Heart right ventricle (tissue), 16 donors: ENCODE results near the gene SSMEM1. TPM values are rescaled to one million over a fixed set of nuclear protein-coding genes. Genes with fewer than 3 reads are reported as not detected.

Experiments used
- ATAC-seq, 8 donors: fragments of 200-7000 bp; cut with Tn5 transposase; one replicate each; pipeline ENCODE4 v1.9.1; 2020; ENCODE audit warnings: mild to moderate bottlenecking in 8 of 8, moderate library complexity in 8 of 8, moderate number of reproducible peaks in 1 of 8
- DNase-seq, 2 donors: peaks; one replicate each; pipeline ENCODE4 v3.0.0-alpha.2; 2020
- H3K27ac ChIP-seq, 10 donors: fragments of 200-600 bp; sonication (generic) in 2 of 10; one replicate each; pipeline versions ENCODE4 v1.5.0 to v1.8.0; 2020 to 2022; ENCODE audit warnings: mild to moderate bottlenecking in 3 of 10
- H3K27me3 ChIP-seq, 7 donors: fragments of 200-600 bp; one replicate each; pipeline ENCODE4 v1.8.0; 2021 to 2022; ENCODE audit warnings: mild to moderate bottlenecking in 2 of 7
- H3K36me3 ChIP-seq, 9 donors: fragments of 200-600 bp; sonication (generic) in 1 of 9; one replicate each; pipeline versions ENCODE4 v1.5.0 to v1.8.0; 2020 to 2022; ENCODE audit warnings: mild to moderate bottlenecking in 2 of 9
- H3K4me1 ChIP-seq, 9 donors: fragments of 200-600 bp; sonication (generic) in 1 of 9; one replicate each; pipeline versions ENCODE4 v1.5.0 to v1.8.0; 2020 to 2022; ENCODE audit warnings: mild to moderate bottlenecking in 4 of 9
- H3K4me3 ChIP-seq, 10 donors: fragments of 200-600 bp; sonication (generic) in 2 of 10; one replicate each; pipeline versions ENCODE4 v1.5.0 to v1.8.0; 2020 to 2022; ENCODE audit warnings: mild to moderate bottlenecking in 7 of 10, moderate library complexity in 2 of 10
- H3K9me3 ChIP-seq, 11 donors: fragments of 200-600 bp in 10 of 11; sonication (generic) in 2 of 11; one replicate each; pipeline versions ENCODE4 v1.5.0 to v1.8.0; 2013 to 2022; ENCODE audit warnings: mild to moderate bottlenecking in 2 of 11, control low read depth in 1 of 11, moderate library complexity in 1 of 11
- WGBS, 2 donors: extraction: QIAGEN DNeasy Blood & Tissue Kit; methylation state at CpG; one replicate each; pipeline ENCODE4 v1.1.7; 2013; ENCODE audit warnings: inconsistent platforms in 1 of 2; 5-methylcytosine and 5-hydroxymethylcytosine counted together
- intact Hi-C, 10 donors: fragments of 100-400 bp; cut with DNase I; formaldehyde crosslinking; loops; one replicate each; pipeline versions ENCODE4 v1.11.1 to v1.14.2; 2022
- polyA plus RNA-seq, 2 donors: library from polyadenylated mRNA; stranded (reverse); fragments of 200-250 nt; gene quantifications; one replicate each; pipeline ENCODE4 v1.2.3, GENCODE V29; 2013
- total RNA-seq, 10 donors: library from RNA; stranded (reverse); fragmentation: NEBNext Ultra II Directional in 3 of 10; extraction: Animal tissue kit (Norgen Biotek cat#: 25700) in 3 of 10; gene quantifications; one replicate each; pipeline versions ENCODE4 v1.2.1 to v1.2.4, GENCODE V29; 2021 to 2023
- TF ChIP-seq, protein P1 (sequence below), 9 donors: fragments of 200-600 bp; sonication (generic) in 2 of 9; IDR thresholded peaks; one replicate each; pipeline versions ENCODE4 v1.5.0 to v1.8.0; 2021 to 2022; ENCODE audit warnings: antibody characterized with exemption in 9 of 9, mild to moderate bottlenecking in 5 of 9, moderate library complexity in 1 of 9
- donor health status: Arrhythmogenic right ventricular cardiomyopathy.
- donor health status: ischemic (EF 13 %, LVEDD 7.1; RV severe dilation, severe dysfunction).
- donor health status: healthy with polysubstance abuse.
- donor health status: DM: no; HTN: yes; CAD: no.
- donor health status: DM: no; HTN: no; CAD: no.
- donor health status: ischemic (EF 25% LVEDD 6.9; RV normal size, moderate dysfunction).
- donor health status: ischemic (EF 25% LVEDD 5.7; RV mildly dilated, moderate dysfunction).
- donor health status: healthy.
- donor health status: DM: yes; HTN: yes; CAD: no.
- donor health status: Ischemic cardiomyopathy.
- donor health status: ischemic (EF 35%, LVEDD 5.7; RV mildly dilated, moderate dysfunction).
- donor health status: nonischemic (EF 11% LVEDD 7.7; RV severe dilation, severe dysfunction).
- donor health status: DM: yes; HTN: yes; CAD: no.
- donor health status: PGD.
- donor health status: ischemic (EF 29% LVEDD 5.4; RV normal size, mild dysfunction).
- donor health status: nonischemic (EF 23%, LVEDD 6.1; RV moderate dilation, normal function).

Gene SSMEM1
- total and polyA plus RNA-seq, 12 donors, result not detected

DNA sequence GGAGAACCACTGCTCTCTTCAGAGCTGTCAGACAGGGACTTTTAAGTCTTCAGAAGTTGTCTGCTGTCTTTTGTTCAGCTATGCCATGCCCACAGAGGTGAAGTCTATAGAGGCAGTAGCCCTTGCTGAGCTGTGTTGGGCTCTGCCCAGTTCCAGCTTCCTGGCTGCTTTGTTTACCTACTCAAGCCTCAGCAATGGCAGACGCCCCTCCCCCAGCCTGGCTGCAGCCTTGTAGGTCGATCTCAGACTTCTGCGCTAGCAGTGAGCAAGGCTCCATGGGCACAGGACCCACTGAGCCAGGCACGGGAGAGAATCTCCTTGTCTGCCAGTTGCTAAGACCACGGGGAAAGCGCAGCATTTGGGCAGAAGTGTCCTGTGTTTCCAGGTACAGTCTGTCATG lies 46.9 kb downstream of the SSMEM1 start:
- 76 to 84% methylated on average over 6 of the region's 6 CpGs for WGBS, 2 donors
- Histone ChIP-seq H3K36me3 (no peaks in the 10 kb centered on the region), H3K27ac (no peak overlapping the region), H3K4me1 (no peaks in the 10 kb centered on the region), H3K27me3 (no peaks in the 10 kb centered on the region), H3K9me3 (peaks cover 0 to 54% (median 19%) of the 10 kb centered on the region in 11 donors), H3K4me3 (no peak overlapping the region)
- intact Hi-C loops, result loop anchor here in 1 of 10 donors (10.0 kb wide), 1 partner anchor 480 kb away; the partner anchor contains the start of gene KLF14
- no peak for ATAC-seq
- TF ChIP-seq, protein P1, sequence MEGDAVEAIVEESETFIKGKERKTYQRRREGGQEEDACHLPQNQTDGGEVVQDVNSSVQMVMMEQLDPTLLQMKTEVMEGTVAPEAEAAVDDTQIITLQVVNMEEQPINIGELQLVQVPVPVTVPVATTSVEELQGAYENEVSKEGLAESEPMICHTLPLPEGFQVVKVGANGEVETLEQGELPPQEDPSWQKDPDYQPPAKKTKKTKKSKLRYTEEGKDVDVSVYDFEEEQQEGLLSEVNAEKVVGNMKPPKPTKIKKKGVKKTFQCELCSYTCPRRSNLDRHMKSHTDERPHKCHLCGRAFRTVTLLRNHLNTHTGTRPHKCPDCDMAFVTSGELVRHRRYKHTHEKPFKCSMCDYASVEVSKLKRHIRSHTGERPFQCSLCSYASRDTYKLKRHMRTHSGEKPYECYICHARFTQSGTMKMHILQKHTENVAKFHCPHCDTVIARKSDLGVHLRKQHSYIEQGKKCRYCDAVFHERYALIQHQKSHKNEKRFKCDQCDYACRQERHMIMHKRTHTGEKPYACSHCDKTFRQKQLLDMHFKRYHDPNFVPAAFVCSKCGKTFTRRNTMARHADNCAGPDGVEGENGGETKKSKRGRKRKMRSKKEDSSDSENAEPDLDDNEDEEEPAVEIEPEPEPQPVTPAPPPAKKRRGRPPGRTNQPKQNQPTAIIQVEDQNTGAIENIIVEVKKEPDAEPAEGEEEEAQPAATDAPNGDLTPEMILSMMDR (IDR thresholded peaks at IDR 0.05), result no peak
- DNase-seq, result no peak

DNA sequence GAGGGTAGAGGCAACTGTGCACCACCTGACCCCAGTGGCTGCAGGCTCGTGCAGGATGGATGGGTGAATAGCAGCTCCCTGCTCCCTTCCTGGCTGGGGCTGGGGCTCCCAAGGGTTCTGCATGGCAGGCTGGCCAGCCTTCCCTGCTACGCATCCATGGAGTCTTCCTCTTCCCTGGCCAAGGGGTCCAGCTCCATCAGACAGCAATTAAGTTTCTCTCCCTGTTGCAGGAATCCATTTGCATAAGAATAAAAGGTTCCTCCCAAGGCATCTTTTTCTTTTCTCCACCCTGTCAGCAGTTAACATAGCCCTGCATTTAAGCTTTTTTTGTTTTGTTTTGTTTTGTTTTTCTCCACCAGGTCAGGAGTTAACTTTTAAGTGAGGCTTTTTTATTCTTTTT lies 49.0 kb downstream of the SSMEM1 start:
- TF ChIP-seq, protein P1 (IDR thresholded peaks at IDR 0.05), result no peak
- H3K9me3 ChIP-seq, result peaks cover 0 to 71% (median 22%) of the 10 kb centered on the region in 11 donors
- H3K36me3 ChIP-seq, result no peaks in the 10 kb centered on the region
- DNase-seq (no peak), ATAC-seq (no peak)
- H3K4me1 ChIP-seq, result no peaks in the 10 kb centered on the region
- H3K27me3 ChIP-seq, result no peaks in the 10 kb centered on the region
- intact Hi-C loops, result loop anchor here in 1 of 10 donors (10.0 kb wide), 1 partner anchor 478 kb away; the partner anchor contains the start of gene KLF14
- WGBS, 2 donors, result 82% methylated on average over 2 of the region's 2 CpGs
- no peak overlapping the region for H3K4me3 ChIP-seq
- no peak overlapping the region for H3K27ac ChIP-seq

DNA sequence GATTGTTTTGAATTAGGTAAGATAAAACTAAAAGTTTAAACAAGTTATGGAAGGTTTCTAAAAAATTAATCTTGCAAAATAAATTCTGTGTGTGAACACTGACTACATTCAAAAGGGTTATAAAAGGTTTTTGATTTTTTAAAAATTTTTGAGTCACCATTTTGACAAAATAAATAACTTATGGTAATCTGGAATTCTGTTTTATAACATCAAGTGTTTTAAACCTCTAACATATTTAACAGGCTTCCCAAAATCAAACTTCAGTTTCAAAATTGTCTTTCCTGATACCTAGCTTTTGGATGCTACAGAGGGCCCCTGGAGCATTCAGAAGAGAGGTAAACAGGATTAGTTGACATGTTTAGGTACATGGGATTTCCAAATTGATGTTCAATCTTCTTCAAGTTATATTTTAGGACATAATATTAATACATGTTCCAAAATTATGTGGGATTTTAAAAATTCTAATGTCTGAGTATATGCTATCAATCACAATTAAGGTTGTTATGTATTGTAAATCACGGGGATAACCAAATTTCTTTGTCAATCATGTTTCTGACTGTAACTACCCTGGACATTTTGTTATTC lies 50.9 kb downstream of the SSMEM1 start:
- no peak for DNase-seq
- TF ChIP-seq, protein P1 (IDR thresholded peaks at IDR 0.05), result no peak
- H3K27ac ChIP-seq, result no peak overlapping the region
- no peaks in the 10 kb centered on the region for H3K27me3 ChIP-seq
- ATAC-seq, result no peak
- H3K9me3 ChIP-seq, result peaks cover 0 to 61% (median 22%) of the 10 kb centered on the region in 11 donors
- intact Hi-C loops, result loop anchor here in 1 of 10 donors (10.0 kb wide), 1 partner anchor 476 kb away; the partner anchor contains the start of gene KLF14
- WGBS, 2 donors, result 65 to 70% methylated on average over 1 of the region's 1 CpG
- no peaks in the 10 kb centered on the region for H3K4me1 ChIP-seq
- H3K4me3 ChIP-seq, result no peak overlapping the region
- H3K36me3 ChIP-seq, result no peaks in the 10 kb centered on the region

DNA sequence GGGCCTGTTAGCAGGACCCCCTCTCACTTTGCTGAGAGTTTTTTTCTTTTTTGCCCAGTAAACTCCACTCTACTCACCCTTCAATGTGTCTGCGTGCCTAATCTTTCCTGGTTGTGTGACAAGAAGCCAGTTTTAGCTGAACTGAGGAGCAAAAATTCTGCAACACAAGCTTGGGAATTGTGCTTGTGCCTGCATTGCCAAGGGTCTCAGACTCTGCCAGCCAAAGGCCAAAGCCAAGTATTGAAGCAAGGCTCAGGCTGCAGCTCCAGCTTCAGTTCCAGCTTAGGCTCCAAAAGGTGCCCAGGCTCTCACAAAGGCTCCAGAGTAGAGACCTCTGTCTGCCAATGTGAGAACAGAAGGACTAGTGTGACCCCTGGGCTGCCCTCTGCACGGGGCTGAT lies 54.8 kb downstream of the SSMEM1 start:
- ATAC-seq, result no peak
- peaks cover 0 to 3% (median 0%) of the 10 kb centered on the region in 7 donors for H3K27me3 ChIP-seq
- no peaks in the 10 kb centered on the region for H3K36me3 ChIP-seq
- H3K4me1 ChIP-seq, result no peaks in the 10 kb centered on the region
- 74 to 76% methylated on average over 2 of the region's 2 CpGs for WGBS, 2 donors
- H3K9me3 ChIP-seq, result peaks cover 0 to 37% (median 22%) of the 10 kb centered on the region in 11 donors
- intact Hi-C loops, result no loop called here
- TF ChIP-seq, protein P1 (IDR thresholded peaks at IDR 0.05), result no peak
- no peak overlapping the region for H3K4me3 ChIP-seq
- H3K27ac ChIP-seq, result no peak overlapping the region
- no peak for DNase-seq
